ENCODE results near the gene USP3.

DNA sequence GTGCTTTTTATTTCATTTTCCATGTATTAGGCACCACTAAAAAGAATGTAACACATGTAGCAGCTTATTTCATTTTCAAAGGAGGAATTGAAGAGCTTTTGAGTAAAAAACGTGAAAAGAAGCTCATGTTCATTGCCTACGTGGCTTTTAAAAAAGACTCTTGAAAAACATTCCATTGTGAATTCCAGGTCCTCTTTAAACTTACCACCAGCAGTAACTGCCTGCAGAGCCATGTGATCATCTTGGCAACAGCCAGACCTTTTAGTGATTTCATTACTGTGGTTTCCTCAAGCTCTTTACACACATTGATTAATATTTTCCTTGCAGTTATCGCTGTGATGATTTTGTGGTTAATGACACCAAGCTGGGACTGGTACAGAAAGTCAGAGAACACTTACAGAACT is 49.0 kb downstream of the USP3 start:
- TF ChIP-seq, protein P1, sequence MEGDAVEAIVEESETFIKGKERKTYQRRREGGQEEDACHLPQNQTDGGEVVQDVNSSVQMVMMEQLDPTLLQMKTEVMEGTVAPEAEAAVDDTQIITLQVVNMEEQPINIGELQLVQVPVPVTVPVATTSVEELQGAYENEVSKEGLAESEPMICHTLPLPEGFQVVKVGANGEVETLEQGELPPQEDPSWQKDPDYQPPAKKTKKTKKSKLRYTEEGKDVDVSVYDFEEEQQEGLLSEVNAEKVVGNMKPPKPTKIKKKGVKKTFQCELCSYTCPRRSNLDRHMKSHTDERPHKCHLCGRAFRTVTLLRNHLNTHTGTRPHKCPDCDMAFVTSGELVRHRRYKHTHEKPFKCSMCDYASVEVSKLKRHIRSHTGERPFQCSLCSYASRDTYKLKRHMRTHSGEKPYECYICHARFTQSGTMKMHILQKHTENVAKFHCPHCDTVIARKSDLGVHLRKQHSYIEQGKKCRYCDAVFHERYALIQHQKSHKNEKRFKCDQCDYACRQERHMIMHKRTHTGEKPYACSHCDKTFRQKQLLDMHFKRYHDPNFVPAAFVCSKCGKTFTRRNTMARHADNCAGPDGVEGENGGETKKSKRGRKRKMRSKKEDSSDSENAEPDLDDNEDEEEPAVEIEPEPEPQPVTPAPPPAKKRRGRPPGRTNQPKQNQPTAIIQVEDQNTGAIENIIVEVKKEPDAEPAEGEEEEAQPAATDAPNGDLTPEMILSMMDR (IDR thresholded peaks at IDR 0.05; ENCODE audit: insufficient read depth, low read length, poor library complexity, severe bottlenecking) = no peak
- no peak for TF ChIP-seq EZH2phosphoT487 (conservative IDR thresholded peaks at IDR 0.05; ENCODE audit: low read length)
